D341Med (cell line): ENCODE measurements around the gene DBP.
"Not testable (repeated sequence)": the region's sequence is repeated elsewhere in the genome, so short reads cannot be mapped to it uniquely, and the experiment has no call there.

ENCODE experiments used
- DNase-seq: peaks from one replicate; pipeline ENCODE4 v3.0.0; 2012; ENCODE audit warnings: low spot score

DBP gene

GRCh38 chr19:48636859-48637448, at the start of gene DBP:
TSS of gene DBP (minus strand) at chr19:48637379. CDS start at chr19:48636994, 385 bp downstream.
- peak; percentile 42 for DNase-seq

GRCh38 chr19:48686637-48687036, 49.5 kb upstream of the DBP start:
- DNase-seq: not testable (repeated sequence)

- DNase-seq: no peak
These were observed 48.9 kb upstream of the DBP start for GRCh38 chr19:48686088-48686487.

GRCh38 chr19:48685583-48685982, 48.4 kb upstream of the DBP start:
- DNase-seq: no peak

GRCh38 chr19:48683349-48683748, 46.2 kb upstream of the DBP start:
- no peak for DNase-seq

GRCh38 chr19:48681127-48681470, 43.9 kb upstream of the DBP start:
- DNase-seq: no peak

- DNase-seq: no peak
These were observed 43.4 kb upstream of the DBP start for GRCh38 chr19:48680436-48681126.

GRCh38 chr19:48680006-48680405, 42.8 kb upstream of the DBP start:
- not testable (repeated sequence) for DNase-seq

GRCh38 chr19:48678201-48678600, 41.0 kb upstream of the DBP start:
- DNase-seq: no peak

- no peak for DNase-seq
These were observed 39.7 kb upstream of the DBP start for GRCh38 chr19:48676887-48677286.

GRCh38 chr19:48676487-48676886, 39.3 kb upstream of the DBP start:
- no peak for DNase-seq

GRCh38 chr19:48674921-48675824, 38.0 kb upstream of the DBP start:
- DNase-seq: peak; percentile 93

GRCh38 chr19:48674216-48674809, 37.1 kb upstream of the DBP start:
- DNase-seq: no peak

- DNase-seq: no peak
These were observed 36.4 kb upstream of the DBP start for GRCh38 chr19:48673436-48674100.

GRCh38 chr19:48672994-48673393, 35.8 kb upstream of the DBP start, which contains the start of gene NTN5:
TSS of gene NTN5 (minus strand) at chr19:48673017. CDS start at chr19:48670986, 2,031 bp downstream.
- DNase-seq: no peak

GRCh38 chr19:48671446-48671995, 34.3 kb upstream of the DBP start:
- peak; percentile 70 for DNase-seq

GRCh38 chr19:48670699-48671445, 33.7 kb upstream of the DBP start:
- DNase-seq: peak; percentile 56

- no peak for DNase-seq
These were observed 32.9 kb upstream of the DBP start for GRCh38 chr19:48669903-48670668.

- DNase-seq: no peak
These were observed 31.6 kb upstream of the DBP start for GRCh38 chr19:48668761-48669160.

GRCh38 chr19:48668332-48668731, 31.2 kb upstream of the DBP start:
- no peak for DNase-seq
